WI38 (cell line): ENCODE measurements around the gene ZSCAN21.

Experiments used
- H3K4me3 ChIP-seq: 2 replicates; pipeline ENCODE4 v1.5.1; 2011; ENCODE audit warnings: low read depth, mild to moderate bottlenecking, control low read depth, low read length
- TF ChIP-seq, protein P1 (sequence below): IDR thresholded peaks from 2 replicates; pipeline ENCODE4 v1.5.1; 2012; ENCODE audit warnings: low read depth, mild to moderate bottlenecking, control low read depth, low read length

The ZSCAN21 gene

DNA sequence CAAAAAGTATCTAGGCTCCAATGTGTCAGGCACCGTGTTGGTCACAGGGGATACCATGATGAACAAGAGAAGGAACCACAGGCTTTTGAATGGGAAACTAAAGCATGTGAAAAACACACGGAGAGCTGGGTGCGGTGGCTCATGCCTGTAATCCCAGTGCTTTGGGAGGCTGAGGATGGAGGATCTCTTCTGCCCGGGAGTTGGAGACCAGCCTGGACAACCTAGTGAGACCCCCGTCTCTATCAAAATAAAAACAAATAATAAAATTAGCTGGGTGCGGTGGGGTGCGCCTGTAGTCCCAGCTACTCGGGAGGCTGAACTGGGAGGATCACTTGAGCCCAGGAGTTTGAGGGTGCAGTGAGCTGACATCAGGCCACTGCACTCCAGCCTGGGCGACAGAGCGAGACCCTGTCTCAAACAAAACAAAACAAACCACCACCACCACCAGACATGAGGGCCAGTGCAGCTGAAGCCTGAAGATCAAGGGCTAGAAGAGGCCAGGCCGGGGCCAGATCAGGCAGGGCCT, 38.6 kb downstream of the ZSCAN21 start:
- TF ChIP-seq, protein P1, sequence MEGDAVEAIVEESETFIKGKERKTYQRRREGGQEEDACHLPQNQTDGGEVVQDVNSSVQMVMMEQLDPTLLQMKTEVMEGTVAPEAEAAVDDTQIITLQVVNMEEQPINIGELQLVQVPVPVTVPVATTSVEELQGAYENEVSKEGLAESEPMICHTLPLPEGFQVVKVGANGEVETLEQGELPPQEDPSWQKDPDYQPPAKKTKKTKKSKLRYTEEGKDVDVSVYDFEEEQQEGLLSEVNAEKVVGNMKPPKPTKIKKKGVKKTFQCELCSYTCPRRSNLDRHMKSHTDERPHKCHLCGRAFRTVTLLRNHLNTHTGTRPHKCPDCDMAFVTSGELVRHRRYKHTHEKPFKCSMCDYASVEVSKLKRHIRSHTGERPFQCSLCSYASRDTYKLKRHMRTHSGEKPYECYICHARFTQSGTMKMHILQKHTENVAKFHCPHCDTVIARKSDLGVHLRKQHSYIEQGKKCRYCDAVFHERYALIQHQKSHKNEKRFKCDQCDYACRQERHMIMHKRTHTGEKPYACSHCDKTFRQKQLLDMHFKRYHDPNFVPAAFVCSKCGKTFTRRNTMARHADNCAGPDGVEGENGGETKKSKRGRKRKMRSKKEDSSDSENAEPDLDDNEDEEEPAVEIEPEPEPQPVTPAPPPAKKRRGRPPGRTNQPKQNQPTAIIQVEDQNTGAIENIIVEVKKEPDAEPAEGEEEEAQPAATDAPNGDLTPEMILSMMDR = no peak
- H3K4me3 ChIP-seq = peak overlapping the region; percentile 76

- TF ChIP-seq, protein P1 = no peak
- peak within 1 kb of the TSS; percentile 76 for H3K4me3 ChIP-seq
Measured at GRCh38 chr7:100088621-100089457, 39.3 kb downstream of the ZSCAN21 start, which contains the start of gene COPS6. TSS of gene COPS6 (plus strand) at chr7:100088969. CDS start at chr7:100088991, 22 bp downstream.

GRCh38 chr7:100089458-100090196, 40.1 kb downstream of the ZSCAN21 start:
- TF ChIP-seq, protein P1 = no peak
- H3K4me3 ChIP-seq = peak overlapping the region; percentile 76

DNA sequence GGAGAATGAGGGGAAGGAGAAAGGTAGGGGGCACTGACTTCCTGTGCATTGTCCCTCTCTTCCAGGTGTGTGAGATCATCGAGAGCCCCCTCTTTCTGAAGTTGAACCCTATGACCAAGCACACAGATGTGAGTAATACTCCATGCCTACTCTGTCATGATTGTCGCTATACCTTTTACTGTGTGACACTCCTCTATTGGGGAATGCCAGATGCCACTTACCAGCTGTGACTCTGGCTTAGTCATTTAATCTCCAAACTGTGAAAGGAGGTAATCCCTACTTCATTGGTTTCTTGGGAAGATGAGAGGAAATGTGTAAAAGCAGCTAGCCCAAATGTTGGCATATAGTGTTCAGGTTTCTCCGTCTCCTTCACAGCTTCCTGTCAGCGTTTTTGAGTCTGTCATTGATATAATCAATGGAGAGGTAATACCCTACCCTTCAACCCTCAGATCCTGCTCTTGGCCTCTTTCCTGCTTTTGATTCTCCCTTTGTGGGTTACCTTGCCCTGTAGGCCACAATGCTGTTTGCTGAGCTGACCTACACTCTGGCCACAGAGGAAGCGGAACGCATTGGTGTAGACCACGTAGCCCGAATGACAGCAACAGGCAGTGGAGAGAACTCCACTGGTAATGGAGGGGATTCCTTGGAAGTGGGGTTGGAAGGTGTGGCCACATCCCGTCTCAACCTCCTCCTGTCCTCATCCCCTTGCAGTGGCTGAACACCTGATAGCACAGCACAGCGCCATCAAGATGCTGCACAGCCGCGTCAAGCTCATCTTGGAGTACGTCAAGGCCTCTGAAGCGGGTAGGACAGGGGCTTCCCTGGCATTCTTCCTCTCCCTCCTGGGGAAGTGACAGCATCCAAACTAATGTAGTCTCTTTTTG, 41.2 kb downstream of the ZSCAN21 start:
- no peak overlapping the region for H3K4me3 ChIP-seq
- TF ChIP-seq, protein P1 = no peak

DNA sequence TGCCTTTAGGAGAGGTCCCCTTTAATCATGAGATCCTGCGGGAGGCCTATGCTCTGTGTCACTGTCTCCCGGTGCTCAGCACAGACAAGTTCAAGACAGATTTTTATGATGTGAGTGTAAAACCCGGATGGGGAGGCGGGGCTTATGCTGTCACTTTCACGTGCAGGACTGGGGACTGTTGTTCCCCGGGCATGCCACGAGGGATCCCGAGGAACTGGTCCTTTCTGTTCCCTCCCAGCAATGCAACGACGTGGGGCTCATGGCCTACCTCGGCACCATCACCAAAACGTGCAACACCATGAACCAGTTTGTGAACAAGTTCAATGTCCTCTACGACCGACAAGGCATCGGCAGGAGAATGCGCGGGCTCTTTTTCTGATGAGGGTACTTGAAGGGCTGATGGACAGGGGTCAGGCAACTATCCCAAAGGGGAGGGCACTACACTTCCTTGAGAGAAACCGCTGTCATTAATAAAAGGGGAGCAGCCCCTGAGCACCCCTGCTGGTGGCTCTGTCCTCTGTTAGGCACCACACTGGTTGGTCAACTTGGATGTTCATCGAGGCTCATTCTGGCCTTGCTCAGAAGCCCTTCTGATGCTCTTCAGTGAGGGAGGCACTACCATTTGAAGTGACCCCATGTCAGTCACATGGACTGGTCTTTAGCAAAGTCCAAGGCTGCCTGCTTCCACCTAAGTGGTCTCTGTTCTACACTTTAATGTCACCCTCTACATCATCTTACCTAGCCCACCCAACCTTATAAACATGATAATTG, 42.0 kb downstream of the ZSCAN21 start:
- no peak overlapping the region for H3K4me3 ChIP-seq
- TF ChIP-seq, protein P1 = no peak

- no peak overlapping the region for H3K4me3 ChIP-seq
- TF ChIP-seq, protein P1 = no peak
Measured at GRCh38 chr7:100093054-100093453, 43.5 kb downstream of the ZSCAN21 start.
